Measurements from ENCODE around the gene CXorf38.

The CXorf38 gene

DNA sequence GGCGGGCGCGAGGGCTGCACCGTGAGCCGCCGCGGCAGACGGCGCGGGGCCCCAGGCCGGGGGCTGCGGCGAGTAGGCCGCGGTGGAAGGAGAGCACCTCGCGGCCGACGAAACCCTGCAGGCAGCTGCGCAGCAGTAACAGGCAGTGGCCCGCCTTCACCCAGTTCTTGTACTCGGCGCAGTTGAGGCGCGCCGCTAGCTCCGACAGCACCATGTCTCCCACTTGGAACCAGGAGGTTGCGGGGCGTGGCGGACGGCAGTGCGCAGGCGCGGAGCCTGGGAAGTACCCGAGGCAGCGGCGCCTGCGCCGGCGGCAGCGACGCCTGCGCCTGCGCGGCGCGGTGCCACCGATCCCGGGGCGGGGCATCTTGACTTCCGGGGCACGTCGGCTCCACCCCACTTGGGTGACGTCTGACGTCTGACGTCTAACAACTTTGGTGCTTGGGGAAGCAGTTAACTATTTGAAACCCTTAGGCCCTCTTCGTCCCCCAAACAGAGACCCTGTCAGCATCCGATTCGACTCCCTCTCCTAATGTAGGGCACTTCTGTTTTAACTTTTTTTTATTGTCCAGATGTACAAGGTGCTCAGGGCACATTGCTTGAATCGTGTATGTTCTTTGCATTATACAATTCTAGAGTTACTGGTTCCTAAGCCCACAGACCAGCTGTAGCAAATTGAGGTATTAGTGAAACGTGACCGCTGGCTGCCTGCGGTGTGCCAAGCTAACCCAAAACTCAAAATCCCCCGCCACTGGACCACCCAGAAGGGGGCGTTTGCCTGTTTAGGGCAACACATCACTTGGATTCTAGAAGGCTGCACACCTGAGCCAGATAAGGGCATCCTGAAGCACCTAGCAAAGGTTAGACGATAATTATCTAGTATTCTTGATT, at the start of gene CXorf38:
Gene CXorf38 (minus strand): TSS at position 255 of the 891 bp plus-strand sequence. CDS start 41 bp downstream, at position 214.
- DNase-seq: peak; percentile 96

DNA sequence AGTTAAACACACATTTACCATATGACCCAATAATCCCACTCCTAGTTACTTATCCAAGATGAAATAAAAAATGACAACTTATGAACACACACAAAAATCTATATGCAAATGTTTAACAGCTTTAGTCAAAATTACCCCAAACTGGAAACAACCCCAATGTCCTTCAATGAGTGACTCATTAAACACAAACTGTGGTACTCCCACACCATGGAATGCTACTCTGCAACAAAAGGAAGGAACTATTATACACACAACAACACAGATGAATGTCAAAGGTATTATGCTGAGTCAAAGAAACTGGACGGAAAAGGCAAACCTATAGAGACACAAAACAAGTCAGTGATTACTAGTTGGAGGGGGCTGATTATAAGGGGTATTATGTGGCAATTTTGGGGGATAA, 47.4 kb upstream of the CXorf38 start:
- DNase-seq: no peak

- DNase-seq: no peak
Observed at GRCh38 chrX:40688929-40689328, 41.6 kb upstream of the CXorf38 start.

- no peak for DNase-seq
Observed at GRCh38 chrX:40687169-40687568, 39.8 kb upstream of the CXorf38 start.

DNA sequence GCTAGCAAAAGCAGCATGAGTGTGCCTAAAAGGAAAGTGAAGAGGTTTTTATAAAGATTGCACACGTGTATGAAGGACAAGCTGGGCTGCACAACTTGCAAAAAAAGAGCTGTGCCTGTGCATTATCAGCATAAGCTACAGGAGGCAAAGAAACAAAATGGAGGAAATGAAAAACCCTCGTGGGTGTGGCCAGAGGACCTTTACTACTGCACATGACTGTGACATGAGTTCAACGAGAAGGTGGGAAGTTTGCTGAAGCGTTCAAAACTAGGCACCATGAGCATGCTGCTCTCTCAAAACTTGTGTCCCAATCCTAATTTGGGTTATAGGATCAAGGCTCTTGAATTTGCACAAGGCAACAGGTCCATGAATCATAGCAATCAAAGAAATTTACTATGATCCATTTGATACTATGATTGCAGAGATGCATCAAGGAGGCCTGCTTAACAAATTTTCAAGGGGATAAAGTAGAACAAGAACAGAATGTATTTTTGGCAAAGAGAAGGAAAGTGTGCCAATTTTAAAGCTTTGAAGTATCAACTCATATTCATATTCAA, 38.1 kb upstream of the CXorf38 start:
- no peak for DNase-seq

DNA sequence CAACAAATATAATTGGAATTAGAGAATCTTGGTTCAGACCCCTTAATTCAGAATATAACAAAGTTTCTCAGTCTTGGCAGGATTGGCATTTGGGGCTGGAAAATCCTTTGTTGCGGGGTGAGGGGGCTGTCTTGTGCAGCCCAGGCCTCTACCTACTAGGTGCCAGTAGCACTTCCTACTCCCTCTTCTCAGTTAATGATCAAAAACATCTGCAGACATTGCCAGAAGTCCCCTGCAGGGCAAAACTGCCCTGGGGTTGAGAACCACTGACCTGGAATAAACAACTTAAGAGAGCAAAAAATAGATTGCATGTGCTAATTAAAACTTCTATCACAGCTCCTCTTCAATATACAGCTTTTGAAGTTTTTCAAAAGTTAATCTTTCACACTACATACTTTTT, 36.7 kb upstream of the CXorf38 start:
- no peak for DNase-seq

GRCh38 chrX:40683245-40683644, 35.9 kb upstream of the CXorf38 start:
- DNase-seq: peak; percentile 4

DNA sequence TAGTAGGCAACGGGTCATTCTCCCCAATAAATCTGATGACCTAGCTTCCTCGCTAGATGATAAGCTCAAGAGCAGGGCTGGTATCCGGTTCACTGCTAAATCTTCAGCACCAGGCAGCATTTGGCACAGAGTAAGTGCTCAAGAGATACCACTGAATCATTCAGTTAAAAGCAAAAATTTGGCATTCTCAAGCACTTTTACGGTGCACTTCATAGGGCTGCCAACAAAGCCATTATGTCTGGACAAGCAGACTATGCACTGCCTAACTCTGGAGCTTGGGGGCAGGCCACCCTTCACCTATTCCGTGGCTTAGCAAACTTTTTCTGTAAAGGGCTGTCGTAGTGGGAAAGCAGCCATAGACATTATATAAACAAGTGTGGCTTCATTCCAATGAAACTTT, 23.8 kb upstream of the CXorf38 start:
- no peak for DNase-seq

DNA sequence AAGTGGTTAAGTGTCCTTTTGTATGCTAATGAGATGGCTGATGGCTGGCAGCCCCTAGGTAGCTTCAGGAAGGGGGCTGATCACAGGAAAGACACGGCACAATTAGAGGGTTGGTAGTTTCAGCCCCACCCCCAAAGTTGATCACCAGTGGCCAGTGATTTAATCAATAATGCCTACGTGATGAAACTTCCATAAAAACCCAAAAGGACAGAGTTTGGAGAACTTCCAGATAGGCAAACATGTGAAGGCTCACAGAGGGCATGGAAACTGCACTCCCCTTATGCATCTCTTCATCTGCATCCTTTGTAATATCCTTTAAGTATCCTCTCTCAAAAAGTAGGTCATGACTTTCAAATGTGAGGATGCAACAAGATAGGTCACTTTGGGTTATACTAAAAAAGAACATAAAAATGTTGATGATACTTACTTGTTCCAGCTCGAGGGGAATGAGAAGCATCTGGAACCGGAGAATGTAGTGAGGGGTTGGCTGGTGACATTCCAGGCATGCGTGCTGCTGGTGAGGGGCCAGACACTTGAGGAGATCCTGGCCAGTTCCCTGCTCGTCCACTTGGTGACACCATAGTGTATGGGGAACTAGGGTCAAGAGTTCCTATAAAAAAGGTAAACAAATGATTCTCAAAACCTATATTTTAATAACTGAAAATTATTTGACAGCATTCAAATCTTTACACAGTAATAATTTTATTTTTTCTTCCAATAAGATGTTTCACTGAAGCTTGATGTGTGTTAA, 16.7 kb upstream of the CXorf38 start:
- DNase-seq: no peak

DNA sequence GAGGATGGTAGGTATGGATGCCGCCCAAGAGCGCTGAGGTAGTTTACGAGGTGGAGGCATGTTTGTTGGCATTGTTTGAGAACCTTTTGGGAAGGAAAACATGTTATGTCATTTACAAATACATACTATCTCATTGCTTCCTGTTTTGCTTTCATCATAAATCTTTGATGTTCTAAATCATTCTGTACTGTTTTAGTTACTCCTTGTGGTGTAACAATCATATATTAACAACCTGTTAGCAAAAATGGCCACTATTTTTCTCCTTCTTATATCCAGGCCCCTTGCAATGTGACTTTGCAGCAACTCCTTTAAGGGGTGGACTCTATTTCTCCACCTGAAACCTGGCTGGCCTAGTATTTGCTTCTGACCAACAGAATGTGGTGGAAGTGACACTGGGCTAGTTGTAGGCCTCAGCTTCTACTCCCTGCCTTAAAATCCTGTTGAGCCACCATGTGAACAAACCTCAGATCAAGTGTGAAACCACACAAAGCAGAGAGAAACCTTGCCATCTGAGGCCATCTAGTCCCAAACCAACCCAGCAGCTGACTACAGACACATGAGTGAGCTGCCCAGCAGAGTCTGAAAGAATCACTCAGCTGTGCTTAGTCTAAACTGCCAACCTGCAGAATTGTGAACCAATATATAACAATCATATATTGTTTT, 15.8 kb upstream of the CXorf38 start:
- peak; percentile 7 for DNase-seq

GRCh38 chrX:40661489-40661888, 14.1 kb upstream of the CXorf38 start:
- no peak for DNase-seq

DNA sequence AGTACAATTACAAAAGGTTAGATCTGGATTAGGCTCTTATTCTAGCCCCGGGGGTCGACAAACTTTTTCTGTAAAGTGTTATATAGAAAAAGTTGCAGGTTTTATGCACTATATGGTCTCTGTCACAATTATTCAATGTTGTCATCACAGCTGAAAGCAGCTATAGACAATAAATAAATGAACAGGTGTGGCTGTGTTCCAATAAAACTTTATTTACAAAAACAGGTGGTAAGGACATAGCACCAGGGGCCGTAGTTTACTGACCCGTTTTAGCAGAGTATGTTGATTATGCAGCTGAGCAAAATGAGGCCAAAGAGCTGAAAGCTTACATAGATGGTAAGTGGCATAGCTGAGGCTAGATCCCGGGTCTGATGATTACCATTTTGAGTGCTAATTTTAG, 13.0 kb upstream of the CXorf38 start:
- DNase-seq: no peak

- DNase-seq: no peak
Observed at GRCh38 chrX:40653535-40653934, 6.2 kb upstream of the CXorf38 start.

GRCh38 chrX:40652664-40653063, 5.3 kb upstream of the CXorf38 start:
- no peak for DNase-seq

DNA sequence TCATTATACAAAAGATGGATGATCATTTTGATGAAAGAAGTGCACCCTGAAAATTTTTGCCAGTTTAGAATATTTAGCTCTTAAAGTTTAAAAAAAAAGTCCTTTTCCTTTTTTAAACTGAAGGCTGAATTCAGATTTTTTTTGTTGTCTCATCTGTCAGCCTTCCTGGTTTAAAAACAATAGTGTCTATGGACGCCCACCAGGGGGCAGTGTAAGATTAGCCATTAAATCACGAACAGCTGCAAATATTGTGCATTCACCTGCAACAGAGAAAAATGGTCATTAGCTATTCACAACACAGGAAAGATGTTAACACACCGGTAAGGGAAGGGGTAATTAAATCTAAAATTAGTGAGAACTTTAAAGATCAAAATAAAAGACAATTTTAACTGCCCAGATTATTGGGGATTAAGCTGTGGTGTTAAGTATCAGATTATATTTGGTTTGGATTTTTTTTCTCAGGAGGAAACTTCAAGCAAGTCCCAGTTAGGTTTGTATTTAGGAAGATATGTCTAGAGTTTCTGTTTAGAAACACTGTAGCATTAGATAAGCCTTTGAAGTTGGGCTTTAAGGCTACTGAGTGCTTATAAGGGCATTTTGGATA, 4.4 kb upstream of the CXorf38 start:
- DNase-seq: peak; percentile 73

GRCh38 chrX:40646489-40647306, 663 bp downstream of the CXorf38 start:
- DNase-seq: peak; percentile 27

DNA sequence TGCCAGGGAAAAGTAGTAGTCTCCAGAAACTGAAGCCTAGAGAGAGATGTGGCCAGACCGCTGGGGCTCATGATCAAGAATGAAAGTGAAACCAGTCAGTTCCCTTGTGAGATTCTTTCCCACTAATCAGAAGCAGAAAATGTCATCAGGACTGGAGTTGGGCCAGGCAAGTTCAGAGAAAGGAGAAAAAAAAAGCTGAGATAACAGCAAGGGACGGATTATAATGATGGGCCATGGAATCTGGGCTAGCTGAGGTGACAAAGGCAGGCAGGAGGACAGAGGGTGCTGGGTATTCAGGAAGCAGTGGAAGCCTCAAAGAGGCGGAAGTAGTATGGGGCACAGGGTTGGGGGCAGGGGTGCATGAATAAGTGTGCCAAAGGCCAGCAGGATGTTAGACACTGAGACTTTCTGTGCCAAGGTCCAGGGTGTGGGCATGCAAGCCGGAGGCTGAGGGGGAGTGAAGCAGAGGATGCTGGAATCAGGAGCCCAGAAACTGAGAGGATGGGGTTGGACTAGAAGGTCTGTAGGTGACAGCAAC, 2.5 kb downstream of the CXorf38 start:
- DNase-seq: peak; percentile 73

- DNase-seq: no peak
Observed at GRCh38 chrX:40644176-40644575, 3.2 kb downstream of the CXorf38 start.

DNA sequence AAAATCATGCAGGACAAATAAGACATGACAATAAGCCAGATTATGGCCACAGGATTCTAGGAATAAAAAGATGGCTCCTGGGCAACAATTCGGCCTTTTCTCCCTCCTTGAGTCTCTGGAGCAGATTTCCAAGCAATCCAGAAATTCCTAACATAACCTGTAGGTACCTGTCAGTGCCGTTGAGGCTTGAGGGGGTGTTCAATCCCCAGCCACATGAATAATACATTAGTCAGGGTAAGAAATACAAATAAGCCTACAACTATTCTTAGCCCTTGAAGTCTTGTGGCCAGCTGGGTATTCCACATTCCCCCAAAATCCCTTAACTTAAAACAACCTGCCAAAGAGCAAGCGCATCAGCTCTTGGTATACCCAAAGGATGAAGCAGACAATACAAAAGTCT, 9.7 kb downstream of the CXorf38 start:
- no peak for DNase-seq

DNA sequence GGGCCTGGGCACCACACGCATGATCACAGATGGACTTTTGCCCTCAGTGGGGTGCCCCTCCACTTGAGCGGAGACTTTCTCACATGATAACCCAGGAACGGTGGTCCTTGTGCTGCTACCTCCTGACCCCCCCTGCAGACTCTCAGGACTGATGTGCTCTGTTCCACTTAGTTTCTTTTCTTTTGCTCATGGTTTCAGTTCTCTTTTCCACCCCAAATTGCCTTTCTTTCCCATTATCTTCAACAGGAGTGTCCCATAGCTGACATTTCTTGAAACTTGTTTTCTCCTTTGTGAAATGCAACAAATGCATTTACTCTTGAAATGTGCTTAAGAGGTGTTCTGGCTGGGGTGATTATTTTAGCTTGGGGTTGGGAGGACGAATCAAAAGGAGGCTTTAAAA, 15.2 kb downstream of the CXorf38 start:
- DNase-seq: no peak

- no peak for DNase-seq
Observed at GRCh38 chrX:40628506-40628905, 18.9 kb downstream of the CXorf38 start.

DNA sequence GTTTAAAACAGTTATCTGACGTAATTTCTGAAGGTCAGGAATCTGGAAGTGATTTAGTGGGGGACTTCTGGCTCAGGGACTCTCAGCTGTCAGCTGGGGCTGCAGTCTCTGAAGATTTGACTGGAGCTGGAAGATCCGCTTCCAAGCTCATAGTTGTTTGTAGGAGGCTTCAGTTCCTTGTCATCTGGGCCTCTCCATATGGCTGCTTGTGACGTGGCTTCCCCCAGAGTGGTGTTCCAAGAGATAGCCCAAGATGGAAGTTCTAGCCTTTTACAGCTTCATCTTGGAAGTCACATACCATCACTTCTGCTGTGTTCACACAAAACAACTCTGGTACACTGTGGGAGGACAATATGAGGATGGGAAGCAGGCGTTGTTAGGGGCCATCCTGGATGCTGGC, 22.1 kb downstream of the CXorf38 start:
- DNase-seq: no peak
